ENCODE data around the gene SLC40A1.

The SLC40A1 gene

DNA sequence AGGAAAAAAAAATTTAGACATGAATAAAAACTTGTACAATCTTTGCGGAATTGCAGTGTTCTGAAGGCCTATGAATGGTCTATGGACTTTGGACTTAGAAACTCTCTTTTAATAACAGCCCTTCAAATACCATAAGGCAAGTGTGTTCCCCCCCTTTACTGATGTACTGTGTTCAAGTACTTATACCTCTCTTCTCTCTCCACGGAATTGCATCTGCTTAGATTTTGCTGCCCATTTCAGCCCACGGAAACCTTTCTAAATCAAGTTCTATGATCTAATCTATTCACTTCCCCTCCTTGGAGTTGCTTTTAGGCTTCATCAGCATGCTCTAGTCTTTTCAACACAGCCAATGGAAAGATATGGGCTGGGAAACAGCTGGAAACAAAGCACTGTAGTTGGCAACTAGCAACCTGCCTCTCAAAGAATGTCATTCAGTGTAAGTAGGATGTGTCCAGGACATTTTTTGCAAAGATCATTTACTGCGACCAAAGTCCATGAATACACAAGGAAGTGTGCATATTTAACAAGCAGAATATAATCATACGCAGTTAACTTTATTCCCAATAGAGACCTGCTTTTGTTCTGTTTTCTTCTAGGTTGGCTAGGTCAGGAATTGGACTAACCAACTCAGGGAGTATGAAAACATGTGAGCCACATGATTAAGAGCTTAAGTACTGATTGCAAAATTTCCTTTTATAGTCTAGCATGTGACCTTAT, 58.0 kb downstream of the SLC40A1 start:
- DNase-seq (ENCODE audit: low read depth), result peak; percentile 25
- H3K4me3 ChIP-seq (replicated peaks; ENCODE audit: low read depth, low read length), result no peak overlapping the region
- TF ChIP-seq, protein P1, sequence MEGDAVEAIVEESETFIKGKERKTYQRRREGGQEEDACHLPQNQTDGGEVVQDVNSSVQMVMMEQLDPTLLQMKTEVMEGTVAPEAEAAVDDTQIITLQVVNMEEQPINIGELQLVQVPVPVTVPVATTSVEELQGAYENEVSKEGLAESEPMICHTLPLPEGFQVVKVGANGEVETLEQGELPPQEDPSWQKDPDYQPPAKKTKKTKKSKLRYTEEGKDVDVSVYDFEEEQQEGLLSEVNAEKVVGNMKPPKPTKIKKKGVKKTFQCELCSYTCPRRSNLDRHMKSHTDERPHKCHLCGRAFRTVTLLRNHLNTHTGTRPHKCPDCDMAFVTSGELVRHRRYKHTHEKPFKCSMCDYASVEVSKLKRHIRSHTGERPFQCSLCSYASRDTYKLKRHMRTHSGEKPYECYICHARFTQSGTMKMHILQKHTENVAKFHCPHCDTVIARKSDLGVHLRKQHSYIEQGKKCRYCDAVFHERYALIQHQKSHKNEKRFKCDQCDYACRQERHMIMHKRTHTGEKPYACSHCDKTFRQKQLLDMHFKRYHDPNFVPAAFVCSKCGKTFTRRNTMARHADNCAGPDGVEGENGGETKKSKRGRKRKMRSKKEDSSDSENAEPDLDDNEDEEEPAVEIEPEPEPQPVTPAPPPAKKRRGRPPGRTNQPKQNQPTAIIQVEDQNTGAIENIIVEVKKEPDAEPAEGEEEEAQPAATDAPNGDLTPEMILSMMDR (IDR thresholded peaks at IDR 0.05; ENCODE audit: low read length, missing control alignments), result no peak

DNA sequence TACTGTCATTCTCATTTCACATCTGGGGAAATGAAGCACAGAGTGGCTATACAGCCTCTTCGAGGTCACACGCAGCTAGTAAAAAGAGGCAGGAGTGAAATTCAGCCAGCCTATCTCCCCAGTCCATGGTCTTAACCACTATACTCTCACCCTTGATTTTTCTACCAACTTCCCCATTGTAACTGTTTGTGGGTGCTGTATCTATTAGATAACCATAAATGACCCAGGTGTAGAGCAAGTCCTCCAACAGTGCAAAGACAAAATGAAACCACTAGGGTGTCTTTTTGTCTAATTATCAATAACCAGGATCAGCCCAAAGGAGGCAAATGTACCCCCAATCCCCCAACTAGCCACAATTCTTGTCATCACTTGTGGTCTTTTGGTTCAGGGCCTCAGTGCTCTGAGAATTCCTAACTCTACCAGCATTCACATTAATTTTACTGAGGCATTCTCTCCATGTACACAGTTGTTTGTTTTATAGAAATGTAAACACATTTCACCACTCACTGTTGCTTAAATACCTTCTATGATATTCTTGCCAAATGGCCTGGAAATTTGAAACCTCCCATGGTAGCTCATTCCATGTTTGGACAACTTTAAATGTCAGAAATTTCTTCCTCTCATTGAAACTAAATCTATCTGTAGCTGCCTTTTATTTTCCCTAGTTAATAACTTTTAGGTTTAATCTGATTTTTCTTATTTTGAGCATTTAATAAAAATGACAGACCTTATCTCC, 58.7 kb downstream of the SLC40A1 start:
- TF ChIP-seq, protein P1 (IDR thresholded peaks at IDR 0.05; ENCODE audit: low read length, missing control alignments), result no peak
- no peak for DNase-seq (ENCODE audit: low read depth)
- no peak overlapping the region for H3K4me3 ChIP-seq (replicated peaks; ENCODE audit: low read depth, low read length)

DNA sequence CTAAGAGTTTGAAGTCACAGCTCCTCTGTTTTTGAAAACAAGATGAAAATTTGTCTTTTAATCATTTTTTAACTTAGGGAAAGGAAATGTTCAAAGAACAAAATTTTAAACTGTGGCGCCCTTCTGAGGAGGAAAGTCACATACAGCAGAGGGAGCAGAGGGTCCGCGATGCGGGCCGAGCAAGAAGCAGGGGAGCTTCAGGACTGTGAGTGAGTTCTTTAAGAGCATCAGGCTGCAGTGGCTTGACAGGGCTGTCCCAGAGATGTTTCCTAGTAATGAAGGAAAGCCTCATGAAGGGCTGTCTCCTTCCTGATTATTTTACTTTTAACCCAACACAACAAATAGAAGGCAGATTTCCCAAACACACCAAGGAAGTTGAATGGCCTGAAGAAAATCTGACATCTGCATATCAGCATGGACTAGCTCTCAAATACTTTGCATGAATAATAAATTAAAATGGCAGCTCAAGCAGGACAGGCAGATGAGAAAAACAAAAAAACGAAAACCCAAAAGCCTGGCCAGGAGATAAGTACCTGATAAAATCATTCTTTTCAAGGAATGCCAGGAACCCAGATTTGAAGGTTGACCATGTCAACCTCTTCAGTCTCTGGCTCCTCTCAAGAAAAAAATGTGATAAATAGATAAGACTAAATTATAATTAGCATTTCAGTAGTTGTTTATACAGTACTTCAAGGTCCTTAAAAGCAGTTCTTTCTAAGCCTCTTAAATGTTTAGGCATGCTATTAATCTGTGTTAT, 60.8 kb downstream of the SLC40A1 start:
- no peak for DNase-seq (ENCODE audit: low read depth)
- H3K4me3 ChIP-seq (replicated peaks; ENCODE audit: low read depth, low read length), result no peak overlapping the region
- TF ChIP-seq, protein P1 (IDR thresholded peaks at IDR 0.05; ENCODE audit: low read length, missing control alignments), result no peak

DNA sequence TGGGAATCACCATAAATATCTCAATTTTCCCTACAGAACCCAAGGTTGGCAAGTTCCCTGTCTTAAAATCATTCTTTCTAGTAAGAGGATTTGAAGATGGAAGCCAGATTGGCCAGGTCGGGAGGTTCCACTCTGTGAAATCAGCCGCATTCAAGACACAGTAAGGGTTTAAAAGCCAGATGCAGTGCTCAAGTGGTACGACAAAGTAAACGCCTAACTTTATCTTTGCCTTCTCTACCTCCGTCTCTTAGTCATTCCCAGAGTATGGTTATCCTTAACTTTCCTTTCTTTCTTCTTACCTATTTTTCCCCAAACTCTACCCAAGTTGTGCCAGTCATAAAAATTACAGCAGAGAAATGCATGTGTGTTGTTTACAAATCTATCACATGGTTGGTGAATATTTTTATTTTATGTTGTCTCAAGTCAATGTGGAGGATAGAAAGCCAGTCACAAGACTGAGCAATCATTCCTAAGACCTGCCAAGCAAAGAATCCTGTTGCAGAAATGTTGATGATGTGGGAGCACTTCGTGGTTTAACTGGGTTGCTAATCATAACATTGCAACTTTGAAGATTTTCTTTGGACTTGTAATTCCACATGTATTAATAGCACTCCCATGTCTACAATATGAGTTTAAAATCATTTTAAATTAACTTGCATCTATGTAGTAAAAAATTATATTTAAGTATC, 62.6 kb downstream of the SLC40A1 start:
- no peak overlapping the region for H3K4me3 ChIP-seq (replicated peaks; ENCODE audit: low read depth, low read length)
- DNase-seq (ENCODE audit: low read depth), result peak; percentile 52
- TF ChIP-seq, protein P1 (IDR thresholded peaks at IDR 0.05; ENCODE audit: low read length, missing control alignments), result no peak

DNA sequence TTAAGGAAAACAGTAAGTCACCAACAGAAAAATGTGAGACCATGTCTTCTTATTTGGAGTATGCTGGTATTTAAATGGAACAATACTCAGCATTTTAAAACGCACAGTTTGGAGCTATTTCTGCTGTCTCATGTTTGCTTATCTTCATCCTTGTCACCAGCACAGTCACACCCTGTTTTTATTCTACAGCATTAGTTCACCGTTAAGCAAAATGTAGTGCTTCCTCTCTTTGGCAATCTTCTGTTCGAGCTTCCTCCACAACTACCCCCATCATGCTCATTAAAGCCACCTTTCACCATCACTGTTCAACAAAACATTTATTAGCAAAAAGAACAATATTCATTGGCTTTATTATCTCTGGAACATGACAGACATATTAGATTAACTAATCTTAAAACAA, 64.0 kb downstream of the SLC40A1 start:
- TF ChIP-seq, protein P1 (IDR thresholded peaks at IDR 0.05; ENCODE audit: low read length, missing control alignments), result no peak
- no peak overlapping the region for H3K4me3 ChIP-seq (replicated peaks; ENCODE audit: low read depth, low read length)
- DNase-seq (ENCODE audit: low read depth), result no peak

DNA sequence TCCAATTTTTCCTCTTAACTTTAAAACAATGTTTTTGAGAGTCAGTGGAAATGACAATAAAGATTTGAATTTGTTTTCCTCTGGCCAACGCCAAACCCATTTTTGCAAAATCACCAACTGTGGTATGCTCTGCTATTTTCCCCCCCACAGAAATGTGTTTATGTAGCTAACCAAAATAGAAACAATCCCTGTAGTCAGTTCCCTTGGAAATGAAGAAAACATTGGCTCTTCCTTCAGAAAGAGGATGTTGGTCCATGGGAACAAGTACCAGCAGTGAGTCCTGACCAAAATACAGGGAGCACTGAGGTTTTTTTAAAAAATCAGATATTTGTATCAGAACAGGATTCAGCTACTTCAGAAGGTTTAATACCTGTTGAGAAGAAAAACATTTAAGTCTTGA, 65.3 kb downstream of the SLC40A1 start:
- TF ChIP-seq, protein P1 (IDR thresholded peaks at IDR 0.05; ENCODE audit: low read length, missing control alignments), result no peak
- H3K4me3 ChIP-seq (replicated peaks; ENCODE audit: low read depth, low read length), result no peak overlapping the region
- DNase-seq (ENCODE audit: low read depth), result no peak

Data from fibroblast of pulmonary artery (primary cell).